Measurements from ENCODE around the gene TFEC. TPM values are rescaled to one million over a fixed set of nuclear protein-coding genes. Genes with fewer than 3 reads are reported as not detected.

Gene TFEC
- total and polyA plus RNA-seq, 2 donors (not counting 3 experiments of a cell fraction or from before 2014, with no cell fraction given) = 3.6 to 7.9 TPM

- no peaks in the 10 kb centered on the region for H3K36me3 ChIP-seq (ENCODE audit: control insufficient read depth in 2 of 2, extremely low read depth in 1 of 2, insufficient read depth in 2 of 2, low read length in 2 of 2)
- no peaks in the 10 kb centered on the region for H3K27me3 ChIP-seq (ENCODE audit: control insufficient read depth in 2 of 2, insufficient read depth in 2 of 2, low read length in 2 of 2)
- H4K20me1 ChIP-seq (replicated peaks; ENCODE audit: control insufficient read depth, extremely low read depth, insufficient read depth, low read length) = no peaks in the 10 kb centered on the region
- FAIRE-seq = no peak
- H3K9ac ChIP-seq (replicated peaks; ENCODE audit: extremely low read depth, insufficient read depth, low read length) = no peak overlapping the region
- POLR2A ChIA-PET = no interaction called here
- peak; percentile 9 for DNase-seq (ENCODE audit: low read depth, low spot score)
- BruUV-seq (replicated peaks) = no TSS peak
- intact Hi-C loops (cut with micrococcal nuclease) = no loop called here
- no peaks in the 10 kb centered on the region for H3K79me2 ChIP-seq (ENCODE audit: control insufficient read depth, insufficient read depth, low read length)
- no peak overlapping the region for H3K4me3 ChIP-seq (replicated peaks in 1 of 3; ENCODE audit: insufficient read depth in 1 of 3, low read depth in 1 of 3, low read length in 3 of 3)
- dilution Hi-C loops (cut with MboI; ENCODE audit: extremely low pct_ligation_motif_present, low sequenced_read_pairs) = no loop called here
- H3K4me1 ChIP-seq (ENCODE audit: control insufficient read depth, extremely low read depth, insufficient read depth, low read length) = no peaks in the 10 kb centered on the region
- no peaks in the 10 kb centered on the region for H3K9me1 ChIP-seq (replicated peaks; ENCODE audit: control insufficient read depth, extremely low read depth, insufficient read depth, low read length)
- TF ChIP-seq POLR2A (IDR thresholded peaks at IDR 0.05; ENCODE audit: low read depth, low read length) (no peak), EZH2 (IDR thresholded peaks at IDR 0.05; ENCODE audit: borderline replicate concordance, low read depth, low read length, severe bottlenecking) (no peak), JUN (IDR thresholded peaks at IDR 0.05; ENCODE audit: borderline replicate concordance, insufficient read depth, insufficient read length, low read depth) (no peak), MAX (IDR thresholded peaks at IDR 0.05; ENCODE audit: insufficient read depth, insufficient read length) (no peak), GATA2 (IDR thresholded peaks at IDR 0.05; ENCODE audit: insufficient read depth, insufficient read length, low read depth, low read length) (no peak), POLR2AphosphoS5 (IDR thresholded peaks at IDR 0.05; ENCODE audit: insufficient read depth, low read depth, low read length) (no peak), CTCF (IDR thresholded peaks at IDR 0.05; ENCODE audit: extremely low read depth in 1 of 2, insufficient read depth in 1 of 2, low read depth in 1 of 2, low read length in 2 of 2) (no peak), MYC (IDR thresholded peaks at IDR 0.05; ENCODE audit: low read depth, low read length) (no peak), FOS (IDR thresholded peaks at IDR 0.05; ENCODE audit: borderline replicate concordance, insufficient read depth, low read length) (no peak)
- H3K9me3 ChIP-seq (replicated peaks; ENCODE audit: control insufficient read depth, insufficient read depth, low read length) = no peaks in the 10 kb centered on the region
- no peak overlapping the region for H3K27ac ChIP-seq (ENCODE audit: insufficient read depth, low read depth, low read length)
- H2AFZ ChIP-seq (ENCODE audit: low read depth, low read length) = no peak overlapping the region
- no peak overlapping the region for H3K4me2 ChIP-seq (ENCODE audit: insufficient read depth, low read length)
- CTCF ChIA-PET = interaction anchor here (0.9 kb wide), 1 partner anchor 78 kb away, joined by 3 read pairs; no protein-coding TSS in a partner anchor
Measured at GRCh38 chr7:115965236-115965635, 65.3 kb downstream of the TFEC start.
